ENCODE measurements around the gene TSPAN10. TPM values are rescaled to one million over a fixed set of nuclear protein-coding genes. Genes with fewer than 3 reads are reported as not detected.

TSPAN10 gene
- 0.30 and 2.0 TPM in 2 replicates for total RNA-seq (ENCODE audit: low replicate concordance)

GRCh38 chr17:81636505-81637288 lies at the start of gene TSPAN10, which contains the start of gene NPLOC4:
TSPAN10 (plus strand) TSS chr17:81637196; CDS start chr17:81642413, 5,217 bp downstream.
NPLOC4 (minus strand) TSS chr17:81637112; CDS start chr17:81636930, 182 bp downstream.

GRCh38 chr17:81656118-81656743 lies 19.2 kb downstream of the TSPAN10 start, which contains the start of gene PDE6G:
PDE6G (minus strand) TSS chr17:81656542; CDS start chr17:81653305, 3,237 bp downstream.

GRCh38 chr17:81666342-81667191 lies 29.6 kb downstream of the TSPAN10 start, which contains the start of the genes CCDC137 and OXLD1:
CCDC137 (plus strand) TSS chr17:81666737; CDS start chr17:81666767, 30 bp downstream.
OXLD1 (minus strand) TSS chr17:81666605; CDS start chr17:81666577, 28 bp downstream.

GRCh38 chr17:81683584-81684441 lies 46.8 kb downstream of the TSPAN10 start, which contains the start of the genes ARL16 and HGS:
ARL16 (minus strand) TSS chr17:81683797; CDS start chr17:81683753, 44 bp downstream.
HGS (plus strand) TSS chr17:81684011; CDS start chr17:81684067, 56 bp downstream.

Other genes with a start within 250 kb of the TSPAN10 start
- 1.6 and 3.8 TPM in 2 replicates for gene BAHCC1, start 241.7 kb upstream of the TSPAN10 start, total RNA-seq (ENCODE audit: low replicate concordance)
- gene ACTG1, start 124.4 kb upstream of the TSPAN10 start, total RNA-seq (ENCODE audit: low replicate concordance), result 10,136 and 11,456 TPM in 2 replicates
- 1.1 and 3.2 TPM in 2 replicates for gene FSCN2, start 108.8 kb upstream of the TSPAN10 start, total RNA-seq (ENCODE audit: low replicate concordance)
- 14.3 and 23.5 TPM in 2 replicates for gene FAAP100, start 84.8 kb upstream of the TSPAN10 start, total RNA-seq (ENCODE audit: low replicate concordance)
- gene NPLOC4, start 84 bp upstream of the TSPAN10 start, total RNA-seq (ENCODE audit: low replicate concordance), result 79.9 and 84.7 TPM in 2 replicates
- gene PDE6G, start 19.3 kb downstream of the TSPAN10 start, total RNA-seq (ENCODE audit: low replicate concordance), result 0.23 and 0.35 TPM in 2 replicates
- gene OXLD1, start 29.4 kb downstream of the TSPAN10 start, total RNA-seq (ENCODE audit: low replicate concordance), result 26.7 and 35.1 TPM in 2 replicates
- 3.3 and 7.1 TPM in 2 replicates for gene CCDC137, start 29.5 kb downstream of the TSPAN10 start, total RNA-seq (ENCODE audit: low replicate concordance)
- 16.7 and 42.8 TPM in 2 replicates for gene ARL16, start 46.6 kb downstream of the TSPAN10 start, total RNA-seq (ENCODE audit: low replicate concordance)
- 53.1 and 66.2 TPM in 2 replicates for gene HGS, start 46.8 kb downstream of the TSPAN10 start, total RNA-seq (ENCODE audit: low replicate concordance)
- gene MRPL12, start 66.2 kb downstream of the TSPAN10 start, total RNA-seq (ENCODE audit: low replicate concordance), result 2.0 and 12.9 TPM in 2 replicates
- 4.7 and 11.3 TPM in 2 replicates for gene SLC25A10, start 75.1 kb downstream of the TSPAN10 start, total RNA-seq (ENCODE audit: low replicate concordance)
- not detected in 2 replicates for gene GCGR, start 167.0 kb downstream of the TSPAN10 start, total RNA-seq (ENCODE audit: low replicate concordance)
- gene MCRIP1, start 196.1 kb downstream of the TSPAN10 start, total RNA-seq (ENCODE audit: low replicate concordance), result 85.4 and 140 TPM in 2 replicates
- 0.15 TPM in 1 of 2 replicates, not detected in the other for gene PPP1R27, start 197.9 kb downstream of the TSPAN10 start, total RNA-seq (ENCODE audit: low replicate concordance)
- gene P4HB, start 223.3 kb downstream of the TSPAN10 start, total RNA-seq (ENCODE audit: low replicate concordance), result 997 and 1,224 TPM in 2 replicates
- 31.6 and 123 TPM in 2 replicates for gene ARHGDIA, start 234.1 kb downstream of the TSPAN10 start, total RNA-seq (ENCODE audit: low replicate concordance)

All from smooth muscle cell of the coronary artery (primary cell).